Liver (tissue), 3 donors: ENCODE results near the gene FKBP11.

Experiments used
- CTCF ChIP-seq: fragments of 150-350 bp; IDR thresholded peaks from 2 replicates; pipeline ENCODE4 v1.5.1; 2017; ENCODE audit warnings: improper control_type of control experiment, low read depth, low read length; ENCODE audit not compliant: missing input control
- EGR1 ChIP-seq, 2 donors: IDR thresholded peaks; 2 replicates each; pipeline ENCODE4 v1.6.1; 2016 to 2018; ENCODE audit warnings: antibody characterized with exemption in 2 of 2, low read depth in 2 of 2
- FOXA1 ChIP-seq: IDR thresholded peaks from 2 replicates; pipeline ENCODE4 v1.6.1; 2016; ENCODE audit warnings: antibody characterized with exemption
- GABPA ChIP-seq, 2 donors: IDR thresholded peaks in 1 of 2; conservative IDR thresholded peaks in 1 of 2; 2 replicates each; pipeline ENCODE4 v1.6.1; 2016; ENCODE audit warnings: antibody characterized with exemption in 2 of 2, mild to moderate bottlenecking in 1 of 2, moderate library complexity in 1 of 2
- MAX ChIP-seq: IDR thresholded peaks from 2 replicates; pipeline ENCODE4 v1.6.1; 2016; ENCODE audit warnings: antibody characterized with exemption
- YY1 ChIP-seq: IDR thresholded peaks from 2 replicates; pipeline ENCODE4 v1.6.1; 2016; ENCODE audit warnings: antibody characterized with exemption, mild to moderate bottlenecking
- TF ChIP-seq, protein P1 (sequence below): IDR thresholded peaks from 2 replicates; pipeline ENCODE4 v1.6.1; 2016; ENCODE audit warnings: antibody characterized with exemption
- donor health status: healthy.
- donor health status: healthy.

DNA sequence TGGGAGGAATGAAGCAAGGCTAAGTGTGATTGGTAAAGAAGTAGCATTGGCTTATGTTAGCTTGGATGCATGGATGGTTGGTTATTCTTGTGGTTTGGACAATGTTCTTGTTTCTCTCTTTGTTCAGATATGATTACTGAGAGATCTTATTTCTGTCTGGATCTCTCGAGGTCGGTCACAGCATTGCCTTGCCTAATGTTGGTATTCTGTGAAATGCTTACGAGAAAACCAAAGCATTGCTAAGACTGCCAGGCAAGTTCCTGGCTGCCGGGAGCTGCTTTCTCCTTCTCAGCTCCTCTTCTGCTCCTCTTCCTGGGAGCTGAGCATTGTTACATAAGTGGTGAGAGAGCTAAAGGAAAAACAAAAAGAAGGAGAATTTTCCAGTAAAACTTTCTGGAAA, 52.2 kb downstream of the FKBP11 start:
- TF ChIP-seq MAX: no peak
- TF ChIP-seq, protein P1, sequence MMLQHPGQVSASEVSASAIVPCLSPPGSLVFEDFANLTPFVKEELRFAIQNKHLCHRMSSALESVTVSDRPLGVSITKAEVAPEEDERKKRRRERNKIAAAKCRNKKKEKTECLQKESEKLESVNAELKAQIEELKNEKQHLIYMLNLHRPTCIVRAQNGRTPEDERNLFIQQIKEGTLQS: no peak
- TF ChIP-seq EGR1 (IDR thresholded peaks at IDR 0.05; ENCODE audit: low read depth in 2 of 2): no peak
- TF ChIP-seq CTCF: no peak
- TF ChIP-seq GABPA (IDR thresholded peaks at IDR 0.05 in 1 of 2, conservative IDR thresholded peaks at IDR 0.05 in 1 of 2): no peak
- no peak for TF ChIP-seq FOXA1
- TF ChIP-seq YY1: no peak
